GM12878 (cell line): ENCODE measurements around the gene SLC44A4.

Source experiments
- BCL11A ChIP-seq: IDR thresholded peaks from 2 replicates; pipeline ENCODE4 v1.6.1; 2011; ENCODE audit warnings: low read depth, low read length
- CREB1 ChIP-seq: IDR thresholded peaks from 2 replicates; pipeline ENCODE4 v1.6.1; 2012; ENCODE audit warnings: low read depth, mild to moderate bottlenecking, inconsistent platforms
- EZH2 ChIP-seq: IDR thresholded peaks from 2 replicates; pipeline ENCODE4 v1.6.1; 2012; ENCODE audit warnings: low read depth, mild to moderate bottlenecking, control low read depth, inconsistent platforms, low read length, borderline replicate concordance; ENCODE audit not compliant: control insufficient read depth
- FOXM1 ChIP-seq: IDR thresholded peaks from 2 replicates; pipeline ENCODE4 v1.6.1; 2012; ENCODE audit warnings: low read depth, mild to moderate bottlenecking, inconsistent platforms, low read length, moderate library complexity
- KLF5 ChIP-seq: fragments of 450-650 bp; IDR thresholded peaks from 2 replicates; pipeline ENCODE4 v1.6.1; 2014; ENCODE audit warnings: mild to moderate bottlenecking; ENCODE audit not compliant: partially characterized antibody
- NBN ChIP-seq: fragments of 450-650 bp; IDR thresholded peaks from 2 replicates; pipeline ENCODE4 v1.6.1; 2016
- POLR2A ChIP-seq: IDR thresholded peaks from 2 replicates; pipeline ENCODE4 v1.6.1; 2011; ENCODE audit warnings: low read depth, mild to moderate bottlenecking, low read length
- POLR2AphosphoS5 ChIP-seq: IDR thresholded peaks from 2 replicates; pipeline ENCODE4 v1.6.1; 2011; ENCODE audit warnings: mild to moderate bottlenecking, low read length, inconsistent platforms
- REST ChIP-seq: IDR thresholded peaks from 2 replicates; pipeline ENCODE4 v1.6.1; 2012; ENCODE audit warnings: mild to moderate bottlenecking, low read depth, low read length
- RFX5 ChIP-seq: IDR thresholded peaks from 2 replicates; pipeline ENCODE4 v1.6.1; 2011; ENCODE audit warnings: low read depth, low read length, improper control_type of control experiment
- SMC3 ChIP-seq: IDR thresholded peaks from 2 replicates; pipeline ENCODE4 v1.6.1; 2011; ENCODE audit warnings: low read length, improper control_type of control experiment, borderline replicate concordance
- TF ChIP-seq, protein P1 (sequence below), 3 experiments: IDR thresholded peaks in 2 of 3; conservative IDR thresholded peaks in 1 of 3; 2 replicates each; pipeline ENCODE4 v1.5.1; 2011; ENCODE audit warnings: low read depth in 3 of 3, low read length in 3 of 3, mild to moderate bottlenecking in 3 of 3, control low read depth in 2 of 3, moderate library complexity in 2 of 3, inconsistent platforms in 1 of 3, mixed read lengths in 1 of 3; ENCODE audit not compliant: control insufficient read depth in 2 of 3, insufficient read depth in 1 of 3; ENCODE audit errors: extremely low read depth in 1 of 3
- TF ChIP-seq, protein P2 (sequence below): IDR thresholded peaks from 2 replicates; pipeline ENCODE4 v1.6.1; 2011; ENCODE audit warnings: low read depth, mild to moderate bottlenecking, low read length, moderate library complexity, borderline replicate concordance; ENCODE audit errors: extremely low read depth

GRCh38 chr6:31836047-31836473, 42.7 kb downstream of the SLC44A4 start:
- TF ChIP-seq CREB1 (no peak), EZH2 (no peak), SMC3 (no peak), FOXM1 (no peak), RFX5 (no peak), POLR2A (peak; percentile 53), POLR2AphosphoS5 (no peak), BCL11A (no peak), REST (no peak), NBN (no peak), KLF5 (no peak)
- TF ChIP-seq, protein P1, sequence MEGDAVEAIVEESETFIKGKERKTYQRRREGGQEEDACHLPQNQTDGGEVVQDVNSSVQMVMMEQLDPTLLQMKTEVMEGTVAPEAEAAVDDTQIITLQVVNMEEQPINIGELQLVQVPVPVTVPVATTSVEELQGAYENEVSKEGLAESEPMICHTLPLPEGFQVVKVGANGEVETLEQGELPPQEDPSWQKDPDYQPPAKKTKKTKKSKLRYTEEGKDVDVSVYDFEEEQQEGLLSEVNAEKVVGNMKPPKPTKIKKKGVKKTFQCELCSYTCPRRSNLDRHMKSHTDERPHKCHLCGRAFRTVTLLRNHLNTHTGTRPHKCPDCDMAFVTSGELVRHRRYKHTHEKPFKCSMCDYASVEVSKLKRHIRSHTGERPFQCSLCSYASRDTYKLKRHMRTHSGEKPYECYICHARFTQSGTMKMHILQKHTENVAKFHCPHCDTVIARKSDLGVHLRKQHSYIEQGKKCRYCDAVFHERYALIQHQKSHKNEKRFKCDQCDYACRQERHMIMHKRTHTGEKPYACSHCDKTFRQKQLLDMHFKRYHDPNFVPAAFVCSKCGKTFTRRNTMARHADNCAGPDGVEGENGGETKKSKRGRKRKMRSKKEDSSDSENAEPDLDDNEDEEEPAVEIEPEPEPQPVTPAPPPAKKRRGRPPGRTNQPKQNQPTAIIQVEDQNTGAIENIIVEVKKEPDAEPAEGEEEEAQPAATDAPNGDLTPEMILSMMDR (IDR thresholded peaks at IDR 0.05 in 2 of 3, conservative IDR thresholded peaks at IDR 0.05 in 1 of 3; ENCODE audit: control insufficient read depth in 2 of 3, extremely low read depth in 1 of 3, insufficient read depth in 1 of 3, low read depth in 3 of 3, low read length in 3 of 3), result no peak
- TF ChIP-seq, protein P2, sequence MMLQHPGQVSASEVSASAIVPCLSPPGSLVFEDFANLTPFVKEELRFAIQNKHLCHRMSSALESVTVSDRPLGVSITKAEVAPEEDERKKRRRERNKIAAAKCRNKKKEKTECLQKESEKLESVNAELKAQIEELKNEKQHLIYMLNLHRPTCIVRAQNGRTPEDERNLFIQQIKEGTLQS, result no peak
